LNCAP (cell line): ENCODE results near the gene HOXD13.

ENCODE experiments used
- CTCF ChIP-seq: fragments of 450-650 bp; IDR thresholded peaks from 2 replicates; pipeline ENCODE4 v1.5.1; 2017; ENCODE audit warnings: mild to moderate bottlenecking

The HOXD13 gene

GRCh38 chr2:176092270-176093144, at the start of gene HOXD13:
Gene HOXD13, plus strand, starts transcription at chr2:176092721. Its CDS starts 170 bp downstream, at chr2:176092891.
- TF ChIP-seq CTCF: no peak

GRCh38 chr2:176056406-176056805, 36.1 kb upstream of the HOXD13 start:
- no peak for TF ChIP-seq CTCF

- TF ChIP-seq CTCF: no peak
Measured at GRCh38 chr2:176063958-176064357, 28.6 kb upstream of the HOXD13 start.

- TF ChIP-seq CTCF: no peak
Measured at GRCh38 chr2:176066645-176067588, 25.6 kb upstream of the HOXD13 start.

GRCh38 chr2:176067589-176068418, 24.7 kb upstream of the HOXD13 start:
- no peak for TF ChIP-seq CTCF

GRCh38 chr2:176068419-176068832, 24.1 kb upstream of the HOXD13 start:
- no peak for TF ChIP-seq CTCF
